ENCODE measurements around the gene TM9SF2.

- TF ChIP-seq POLR2A (IDR thresholded peaks at IDR 0.05), result no peak
- TF ChIP-seq CTCF (IDR thresholded peaks at IDR 0.05), result no peak
Measured at GRCh38 chr13:99506634-99507033, 5.4 kb downstream of the TM9SF2 start.

All from thyroid gland (tissue), 4 donors.